HepG2 (cell line): Measurements from ENCODE around the gene XPO1. TPM values are rescaled to one million over a fixed set of nuclear protein-coding genes. Genes with fewer than 3 reads are reported as not detected.

Source experiments
- AGO2 ChIP-seq: fragments of 200-400 bp; formaldehyde crosslinking; optimal IDR thresholded peaks from 2 replicates; pipeline ENCODE3; 2017; ENCODE audit warnings: mild to moderate bottlenecking, low read depth, low read length, moderate library complexity
- CEBPG ChIP-seq: IDR thresholded peaks from 2 replicates; pipeline ENCODE4 v1.6.1; 2016
- DNMT3B ChIP-seq: conservative IDR thresholded peaks from 2 replicates; pipeline ENCODE4 v1.6.1; 2016; ENCODE audit warnings: missing biosample characterization, control low read depth
- KDM5B ChIP-seq: sonication (generic); formaldehyde crosslinking; IDR thresholded peaks from 2 replicates; pipeline ENCODE4 v1.4.0; 2020; ENCODE audit warnings: missing genetic modification reagents, mild to moderate bottlenecking, borderline replicate concordance
- MBNL3 ChIP-seq: fragments of 250-450 bp; sonication (Bioruptor Pico); conservative IDR thresholded peaks from 2 replicates; pipeline ENCODE4 v1.8.0; 2022; ENCODE audit warnings: mild to moderate bottlenecking, inconsistent platforms
- WIZ ChIP-seq: sonication (generic); formaldehyde crosslinking; IDR thresholded peaks from 2 replicates; pipeline ENCODE4 v1.5.1; 2020; ENCODE audit warnings: mild to moderate bottlenecking, missing genetic modification reagents
- ZFAT ChIP-seq: sonication (generic); formaldehyde crosslinking; conservative IDR thresholded peaks from 2 replicates; pipeline ENCODE4 v1.8.1; 2023; ENCODE audit warnings: missing genetic modification reagents, inconsistent platforms
- ZFY ChIP-seq: sonication (generic); formaldehyde crosslinking; IDR thresholded peaks from 2 replicates; pipeline ENCODE4 v1.4.0; 2020; ENCODE audit warnings: missing genetic modification reagents
- ZSCAN29 ChIP-seq: sonication (generic); formaldehyde crosslinking; conservative IDR thresholded peaks from 2 replicates; pipeline ENCODE4 v1.4.0; 2020; ENCODE audit warnings: mild to moderate bottlenecking, missing genetic modification reagents
- polyA plus RNA-seq, 8 experiments: library from polyadenylated mRNA; depleted of rRNA in 3 of 8; stranded (reverse) in 7 of 8; unstranded in 1 of 8; fragments of >200 nt; fragmentation: Illumina TruSeq in 4 of 8; extraction: Trizol in 4 of 8; gene quantifications; 2 replicates each; pipeline versions ENCODE4 v1.2.1 to v1.2.3, GENCODE V29; 2011 to 2016; ENCODE audit warnings: low read depth in 4 of 8, missing spikeins in 1 of 8, mixed read lengths in 1 of 8; ENCODE audit not compliant: insufficient read depth in 1 of 8
- total RNA-seq, 5 experiments: library from RNA; depleted of rRNA; stranded (reverse); fragments of >200 nt; fragmentation: Illumina TruSeq; extraction: Trizol; gene quantifications; 2 replicates each; pipeline ENCODE4 v1.2.3, GENCODE V29; 2016; ENCODE audit warnings: low read depth in 1 of 5
- TF ChIP-seq, protein P1 (sequence below): sonication (generic); formaldehyde crosslinking; IDR thresholded peaks from 2 replicates; pipeline ENCODE4 v1.8.0; 2023; ENCODE audit warnings: mild to moderate bottlenecking, missing genetic modification reagents
- TF ChIP-seq, protein P2 (sequence below), 2 experiments: sonication (generic) in 1 of 2; formaldehyde crosslinking in 1 of 2; IDR thresholded peaks; 2 replicates each; pipeline versions ENCODE4 v1.5.1 to v1.6.1; 2011 to 2020; ENCODE audit warnings: borderline replicate concordance in 1 of 2, low read depth in 1 of 2, low read length in 1 of 2, mild to moderate bottlenecking in 1 of 2, missing genetic modification reagents in 1 of 2, moderate library complexity in 1 of 2
- TF ChIP-seq, protein P3 (sequence below): sonication (generic); formaldehyde crosslinking; IDR thresholded peaks from 2 replicates; pipeline ENCODE4 v1.4.0; 2020; ENCODE audit warnings: low read depth, missing genetic modification reagents
- TF ChIP-seq, protein P4 (sequence below): sonication (generic); formaldehyde crosslinking; IDR thresholded peaks from one replicate; pipeline ENCODE4 v1.5.1; 2020; ENCODE audit warnings: mild to moderate bottlenecking, missing genetic modification reagents; ENCODE audit errors: not compliant biosample characterization

XPO1 gene
- total and polyA plus RNA-seq, 2 of the 13 experiments (the other 11 are each of a cell fraction or from before 2014, with no cell fraction given): 67.4 to 212 TPM

DNA sequence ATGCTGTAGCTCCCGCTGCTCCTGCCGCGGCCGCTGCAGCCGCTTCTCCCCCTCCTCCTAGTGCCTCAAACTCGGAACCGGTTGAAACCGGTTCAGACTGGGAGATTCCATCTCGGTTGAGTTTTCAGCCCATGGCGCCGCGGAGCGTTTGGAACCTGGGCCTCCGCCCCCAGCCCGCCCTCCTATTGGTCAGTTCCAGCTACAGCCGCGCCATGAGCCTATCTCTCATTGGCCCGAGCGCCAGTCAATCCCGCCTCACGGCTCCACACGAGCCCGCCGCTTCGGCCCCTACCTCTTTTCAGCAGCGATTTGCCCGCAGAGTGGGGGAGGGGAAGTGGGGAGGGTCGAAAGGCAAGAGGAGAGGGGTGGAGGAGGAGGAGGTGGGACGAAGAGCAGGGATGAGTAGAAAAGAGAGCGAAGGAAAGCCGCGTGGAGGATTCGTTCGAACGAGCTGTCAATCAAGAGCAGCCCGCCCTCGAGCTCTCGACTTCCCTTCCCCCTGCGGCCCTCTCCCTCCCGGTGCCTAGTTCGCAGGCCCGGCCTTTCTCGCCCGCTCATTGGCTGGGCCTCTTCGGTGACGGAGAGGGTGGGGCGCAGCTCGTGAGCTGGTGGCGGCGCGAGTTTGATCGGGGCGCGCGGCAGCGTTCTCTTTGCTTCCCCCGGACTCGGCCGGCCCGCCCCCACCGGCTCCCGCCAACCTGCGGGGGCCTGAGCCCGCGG, at the start of gene XPO1 (continued):
- TF ChIP-seq, protein P1, sequence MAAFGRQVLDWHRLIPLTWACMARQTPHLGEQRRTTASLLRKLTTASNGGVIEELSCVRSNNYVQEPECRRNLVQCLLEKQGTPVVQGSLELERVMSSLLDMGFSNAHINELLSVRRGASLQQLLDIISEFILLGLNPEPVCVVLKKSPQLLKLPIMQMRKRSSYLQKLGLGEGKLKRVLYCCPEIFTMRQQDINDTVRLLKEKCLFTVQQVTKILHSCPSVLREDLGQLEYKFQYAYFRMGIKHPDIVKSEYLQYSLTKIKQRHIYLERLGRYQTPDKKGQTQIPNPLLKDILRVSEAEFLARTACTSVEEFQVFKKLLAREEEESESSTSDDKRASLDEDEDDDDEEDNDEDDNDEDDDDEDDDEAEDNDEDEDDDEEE (CRISPR knock-in tag): peak; percentile 16
- TF ChIP-seq CEBPG (CRISPR knock-in tag): no peak; the same call in 1 of the 2 replicates
- TF ChIP-seq WIZ (CRISPR knock-in tag): no peak
- TF ChIP-seq KDM5B (CRISPR knock-in tag): no peak; the same call in 1 of the 2 replicates
- TF ChIP-seq ZSCAN29 (CRISPR knock-in tag): no peak; the same call in 1 of the 2 replicates
- TF ChIP-seq ZFY: no peak; the same call in 1 of the 2 replicates
- TF ChIP-seq, protein P2, sequence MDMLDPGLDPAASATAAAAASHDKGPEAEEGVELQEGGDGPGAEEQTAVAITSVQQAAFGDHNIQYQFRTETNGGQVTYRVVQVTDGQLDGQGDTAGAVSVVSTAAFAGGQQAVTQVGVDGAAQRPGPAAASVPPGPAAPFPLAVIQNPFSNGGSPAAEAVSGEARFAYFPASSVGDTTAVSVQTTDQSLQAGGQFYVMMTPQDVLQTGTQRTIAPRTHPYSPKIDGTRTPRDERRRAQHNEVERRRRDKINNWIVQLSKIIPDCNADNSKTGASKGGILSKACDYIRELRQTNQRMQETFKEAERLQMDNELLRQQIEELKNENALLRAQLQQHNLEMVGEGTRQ (IDR thresholded peaks at IDR 0.05; ENCODE audit: low read depth, low read length): no peak
- TF ChIP-seq, protein P2 (CRISPR knock-in tag; IDR thresholded peaks at IDR 0.05; ENCODE audit: borderline replicate concordance): peak; percentile 39; the same call in 1 of the 2 replicates
- peak; percentile 52 for TF ChIP-seq DNMT3B
- no peak for TF ChIP-seq ZFAT
- TF ChIP-seq, protein P3, sequence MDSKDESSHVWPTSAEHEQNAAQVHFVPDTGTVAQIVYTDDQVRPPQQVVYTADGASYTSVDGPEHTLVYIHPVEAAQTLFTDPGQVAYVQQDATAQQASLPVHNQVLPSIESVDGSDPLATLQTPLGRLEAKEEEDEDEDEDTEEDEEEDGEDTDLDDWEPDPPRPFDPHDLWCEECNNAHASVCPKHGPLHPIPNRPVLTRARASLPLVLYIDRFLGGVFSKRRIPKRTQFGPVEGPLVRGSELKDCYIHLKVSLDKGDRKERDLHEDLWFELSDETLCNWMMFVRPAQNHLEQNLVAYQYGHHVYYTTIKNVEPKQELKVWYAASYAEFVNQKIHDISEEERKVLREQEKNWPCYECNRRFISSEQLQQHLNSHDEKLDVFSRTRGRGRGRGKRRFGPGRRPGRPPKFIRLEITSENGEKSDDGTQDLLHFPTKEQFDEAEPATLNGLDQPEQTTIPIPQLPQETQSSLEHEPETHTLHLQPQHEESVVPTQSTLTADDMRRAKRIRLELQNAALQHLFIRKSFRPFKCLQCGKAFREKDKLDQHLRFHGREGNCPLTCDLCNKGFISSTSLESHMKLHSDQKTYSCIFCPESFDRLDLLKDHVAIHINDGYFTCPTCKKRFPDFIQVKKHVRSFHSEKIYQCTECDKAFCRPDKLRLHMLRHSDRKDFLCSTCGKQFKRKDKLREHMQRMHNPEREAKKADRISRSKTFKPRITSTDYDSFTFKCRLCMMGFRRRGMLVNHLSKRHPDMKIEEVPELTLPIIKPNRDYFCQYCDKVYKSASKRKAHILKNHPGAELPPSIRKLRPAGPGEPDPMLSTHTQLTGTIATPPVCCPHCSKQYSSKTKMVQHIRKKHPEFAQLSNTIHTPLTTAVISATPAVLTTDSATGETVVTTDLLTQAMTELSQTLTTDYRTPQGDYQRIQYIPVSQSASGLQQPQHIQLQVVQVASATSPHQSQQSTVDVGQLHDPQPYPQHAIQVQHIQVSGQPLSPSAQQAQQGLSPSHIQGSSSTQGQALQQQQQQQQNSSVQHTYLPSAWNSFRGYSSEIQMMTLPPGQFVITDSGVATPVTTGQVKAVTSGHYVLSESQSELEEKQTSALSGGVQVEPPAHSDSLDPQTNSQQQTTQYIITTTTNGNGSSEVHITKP (CRISPR knock-in tag): peak; percentile 95
- peak; percentile 18 for TF ChIP-seq AGO2
- TF ChIP-seq MBNL3 (CRISPR knock-in tag): no peak
- TF ChIP-seq, protein P4, sequence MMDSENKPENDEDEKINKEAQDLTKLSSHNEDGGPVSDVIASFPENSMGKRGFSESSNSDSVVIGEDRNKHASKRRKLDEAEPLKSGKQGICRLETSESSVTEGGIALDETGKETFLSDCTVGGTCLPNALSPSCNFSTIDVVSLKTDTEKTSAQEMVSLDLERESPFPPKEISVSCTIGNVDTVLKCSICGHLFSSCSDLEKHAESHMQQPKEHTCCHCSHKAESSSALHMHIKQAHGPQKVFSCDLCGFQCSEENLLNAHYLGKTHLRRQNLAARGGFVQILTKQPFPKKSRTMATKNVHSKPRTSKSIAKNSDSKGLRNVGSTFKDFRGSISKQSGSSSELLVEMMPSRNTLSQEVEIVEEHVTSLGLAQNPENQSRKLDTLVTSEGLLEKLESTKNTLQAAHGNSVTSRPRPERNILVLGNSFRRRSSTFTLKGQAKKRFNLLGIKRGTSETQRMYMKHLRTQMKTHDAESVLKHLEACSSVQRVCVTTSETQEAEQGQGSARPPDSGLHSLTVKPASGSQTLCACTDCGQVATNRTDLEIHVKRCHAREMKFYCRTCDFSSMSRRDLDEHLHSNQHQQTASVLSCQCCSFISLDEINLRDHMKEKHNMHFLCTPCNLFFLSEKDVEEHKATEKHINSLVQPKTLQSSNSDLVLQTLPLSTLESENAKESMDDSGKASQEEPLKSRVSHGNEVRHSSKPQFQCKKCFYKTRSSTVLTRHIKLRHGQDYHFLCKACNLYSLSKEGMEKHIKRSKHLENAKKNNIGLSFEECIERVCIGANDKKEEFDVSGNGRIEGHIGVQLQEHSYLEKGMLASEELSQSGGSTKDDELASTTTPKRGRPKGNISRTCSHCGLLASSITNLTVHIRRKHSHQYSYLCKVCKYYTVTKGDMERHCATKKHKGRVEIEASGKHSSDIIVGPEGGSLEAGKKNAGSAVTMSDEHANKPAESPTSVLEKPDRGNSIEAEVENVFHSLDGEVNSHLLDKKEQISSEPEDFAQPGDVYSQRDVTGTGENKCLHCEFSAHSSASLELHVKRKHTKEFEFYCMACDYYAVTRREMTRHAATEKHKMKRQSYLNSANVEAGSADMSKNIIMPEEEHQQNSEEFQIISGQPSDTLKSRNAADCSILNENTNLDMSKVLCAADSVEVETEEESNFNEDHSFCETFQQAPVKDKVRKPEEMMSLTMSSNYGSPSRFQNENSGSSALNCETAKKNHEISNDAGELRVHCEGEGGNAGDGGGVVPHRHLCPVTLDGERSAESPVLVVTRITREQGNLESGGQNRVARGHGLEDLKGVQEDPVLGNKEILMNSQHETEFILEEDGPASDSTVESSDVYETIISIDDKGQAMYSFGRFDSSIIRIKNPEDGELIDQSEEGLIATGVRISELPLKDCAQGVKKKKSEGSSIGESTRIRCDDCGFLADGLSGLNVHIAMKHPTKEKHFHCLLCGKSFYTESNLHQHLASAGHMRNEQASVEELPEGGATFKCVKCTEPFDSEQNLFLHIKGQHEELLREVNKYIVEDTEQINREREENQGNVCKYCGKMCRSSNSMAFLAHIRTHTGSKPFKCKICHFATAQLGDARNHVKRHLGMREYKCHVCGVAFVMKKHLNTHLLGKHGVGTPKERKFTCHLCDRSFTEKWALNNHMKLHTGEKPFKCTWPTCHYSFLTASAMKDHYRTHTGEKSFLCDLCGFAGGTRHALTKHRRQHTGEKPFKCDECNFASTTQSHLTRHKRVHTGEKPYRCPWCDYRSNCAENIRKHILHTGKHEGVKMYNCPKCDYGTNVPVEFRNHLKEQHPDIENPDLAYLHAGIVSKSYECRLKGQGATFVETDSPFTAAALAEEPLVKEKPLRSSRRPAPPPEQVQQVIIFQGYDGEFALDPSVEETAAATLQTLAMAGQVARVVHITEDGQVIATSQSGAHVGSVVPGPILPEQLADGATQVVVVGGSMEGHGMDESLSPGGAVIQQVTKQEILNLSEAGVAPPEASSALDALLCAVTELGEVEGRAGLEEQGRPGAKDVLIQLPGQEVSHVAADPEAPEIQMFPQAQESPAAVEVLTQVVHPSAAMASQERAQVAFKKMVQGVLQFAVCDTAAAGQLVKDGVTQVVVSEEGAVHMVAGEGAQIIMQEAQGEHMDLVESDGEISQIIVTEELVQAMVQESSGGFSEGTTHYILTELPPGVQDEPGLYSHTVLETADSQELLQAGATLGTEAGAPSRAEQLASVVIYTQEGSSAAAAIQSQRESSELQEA (CRISPR knock-in tag): peak; percentile 22
